Measurements from ENCODE around the gene LIX1. TPM values are rescaled to one million over a fixed set of nuclear protein-coding genes. Genes with fewer than 3 reads are reported as not detected.

Gene LIX1
- total RNA-seq, 1 donor from 2014 or later = 0.59 TPM

DNA sequence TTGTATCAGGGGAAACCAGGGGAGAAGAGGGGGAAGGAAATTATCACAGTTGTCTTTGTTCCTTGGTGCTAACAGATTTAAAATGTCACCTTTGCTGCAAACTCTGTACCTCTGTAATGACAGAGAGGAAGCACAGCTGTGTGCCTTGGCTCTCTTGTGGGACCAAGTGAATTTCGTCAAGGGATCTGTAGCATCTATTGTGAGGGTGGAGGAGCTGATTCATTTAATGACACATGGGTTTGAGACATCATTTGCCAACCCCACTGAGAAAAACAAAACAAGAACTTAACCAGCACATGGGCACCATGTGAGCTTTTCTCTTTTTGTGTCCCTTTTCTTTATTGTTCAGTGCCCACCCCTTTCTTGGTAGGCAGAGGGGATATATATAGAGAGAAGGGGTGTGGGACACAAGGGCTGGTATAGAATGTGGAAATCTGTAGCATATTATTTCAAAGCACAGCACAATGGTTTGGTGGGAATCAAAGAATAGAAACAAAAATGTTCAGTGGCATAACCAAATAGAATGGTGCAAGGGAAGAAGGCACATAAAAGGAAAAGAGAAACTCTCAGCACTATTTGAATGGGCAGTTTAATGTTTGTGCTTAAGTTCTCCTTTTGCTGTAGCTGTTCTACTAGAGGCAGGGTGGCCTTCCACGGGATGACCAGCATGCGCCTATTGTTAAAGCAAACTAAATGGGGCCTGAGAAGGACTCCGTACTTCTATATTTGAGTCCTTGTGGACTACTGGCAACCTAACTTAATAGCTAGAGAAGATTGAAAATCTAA lies 63.3 kb downstream of the LIX1 start:
- Histone ChIP-seq H3K4me3 (ENCODE audit: insufficient read depth, low read depth, low read length) (no peak overlapping the region), H3K27ac (ENCODE audit: low read depth, low read length) (no peak overlapping the region), H3K27me3 (ENCODE audit: insufficient read depth, low read length) (no peaks in the 10 kb centered on the region), H4K20me1 (ENCODE audit: insufficient read depth, low read length) (no peaks in the 10 kb centered on the region), H3K36me3 (ENCODE audit: insufficient read depth, low read length) (no peaks in the 10 kb centered on the region), H3K79me2 (ENCODE audit: insufficient read depth, low read length) (no peaks in the 10 kb centered on the region), H3K9ac (ENCODE audit: low read length) (no peak overlapping the region), H2AFZ (ENCODE audit: low read depth, low read length) (no peak overlapping the region), H3K4me1 (ENCODE audit: insufficient read depth, low read length) (no peaks in the 10 kb centered on the region), H3K4me2 (ENCODE audit: low read length) (no peak overlapping the region), H3K9me3 (ENCODE audit: insufficient read depth, low read depth, low read length) (no peaks in the 10 kb centered on the region)
- Mint-ChIP-seq H3K27me3 (ENCODE audit: low read depth, unreplicated experiment) (no peaks in the 10 kb centered on the region), H3K36me3 (ENCODE audit: low read depth, unreplicated experiment) (no peaks in the 10 kb centered on the region), H3K4me1 (ENCODE audit: low read depth, unreplicated experiment) (peaks cover 2% of the 10 kb centered on the region), H3K9me3 (ENCODE audit: unreplicated experiment) (no peaks in the 10 kb centered on the region), H3K4me3 (ENCODE audit: unreplicated experiment) (no peak overlapping the region), H3K27ac (ENCODE audit: unreplicated experiment) (no peak overlapping the region)
- TF ChIP-seq, protein P1, sequence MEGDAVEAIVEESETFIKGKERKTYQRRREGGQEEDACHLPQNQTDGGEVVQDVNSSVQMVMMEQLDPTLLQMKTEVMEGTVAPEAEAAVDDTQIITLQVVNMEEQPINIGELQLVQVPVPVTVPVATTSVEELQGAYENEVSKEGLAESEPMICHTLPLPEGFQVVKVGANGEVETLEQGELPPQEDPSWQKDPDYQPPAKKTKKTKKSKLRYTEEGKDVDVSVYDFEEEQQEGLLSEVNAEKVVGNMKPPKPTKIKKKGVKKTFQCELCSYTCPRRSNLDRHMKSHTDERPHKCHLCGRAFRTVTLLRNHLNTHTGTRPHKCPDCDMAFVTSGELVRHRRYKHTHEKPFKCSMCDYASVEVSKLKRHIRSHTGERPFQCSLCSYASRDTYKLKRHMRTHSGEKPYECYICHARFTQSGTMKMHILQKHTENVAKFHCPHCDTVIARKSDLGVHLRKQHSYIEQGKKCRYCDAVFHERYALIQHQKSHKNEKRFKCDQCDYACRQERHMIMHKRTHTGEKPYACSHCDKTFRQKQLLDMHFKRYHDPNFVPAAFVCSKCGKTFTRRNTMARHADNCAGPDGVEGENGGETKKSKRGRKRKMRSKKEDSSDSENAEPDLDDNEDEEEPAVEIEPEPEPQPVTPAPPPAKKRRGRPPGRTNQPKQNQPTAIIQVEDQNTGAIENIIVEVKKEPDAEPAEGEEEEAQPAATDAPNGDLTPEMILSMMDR (IDR thresholded peaks at IDR 0.05; ENCODE audit: insufficient read depth, low read depth, low read length) = no peak
- TF ChIP-seq EZH2 (IDR thresholded peaks at IDR 0.05; ENCODE audit: insufficient read depth, low read length) = no peak
- no peak for FAIRE-seq
- DNase-seq (ENCODE audit: low read depth) = no peak

DNA sequence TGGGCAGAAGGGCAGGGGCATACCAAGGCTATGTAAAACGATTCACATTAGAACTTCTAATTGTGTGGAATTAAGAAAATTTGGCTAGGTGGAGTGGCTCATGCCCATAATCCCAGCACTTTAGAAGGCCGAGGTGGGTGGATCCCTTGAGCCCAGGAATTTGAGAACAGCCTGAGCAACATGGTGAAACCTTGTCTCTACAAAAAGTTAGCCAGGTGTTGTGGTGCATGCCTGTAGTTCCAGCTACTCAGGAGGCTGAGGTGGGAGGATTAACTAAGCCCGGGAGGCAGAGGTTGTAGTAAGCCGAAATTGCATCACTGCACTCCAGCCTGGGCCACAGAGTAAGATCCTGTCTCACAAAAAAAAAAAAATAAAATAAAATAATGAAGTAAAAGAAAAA lies 65.2 kb downstream of the LIX1 start:
- Mint-ChIP-seq H3K27ac (ENCODE audit: unreplicated experiment) (no peak overlapping the region), H3K4me3 (ENCODE audit: unreplicated experiment) (no peak overlapping the region), H3K9me3 (ENCODE audit: unreplicated experiment) (no peaks in the 10 kb centered on the region), H3K27me3 (ENCODE audit: low read depth, unreplicated experiment) (peaks cover 4% of the 10 kb centered on the region), H3K4me1 (ENCODE audit: low read depth, unreplicated experiment) (peaks cover 2% of the 10 kb centered on the region), H3K36me3 (ENCODE audit: low read depth, unreplicated experiment) (no peaks in the 10 kb centered on the region)
- Histone ChIP-seq H2AFZ (ENCODE audit: low read depth, low read length) (no peak overlapping the region), H3K36me3 (ENCODE audit: insufficient read depth, low read length) (no peaks in the 10 kb centered on the region), H3K4me3 (ENCODE audit: insufficient read depth, low read depth, low read length) (no peak overlapping the region), H3K27me3 (ENCODE audit: insufficient read depth, low read length) (no peaks in the 10 kb centered on the region), H4K20me1 (ENCODE audit: insufficient read depth, low read length) (no peaks in the 10 kb centered on the region), H3K4me2 (ENCODE audit: low read length) (no peak overlapping the region), H3K79me2 (ENCODE audit: insufficient read depth, low read length) (no peaks in the 10 kb centered on the region), H3K27ac (ENCODE audit: low read depth, low read length) (no peak overlapping the region), H3K4me1 (ENCODE audit: insufficient read depth, low read length) (no peaks in the 10 kb centered on the region), H3K9me3 (ENCODE audit: insufficient read depth, low read depth, low read length) (no peaks in the 10 kb centered on the region), H3K9ac (ENCODE audit: low read length) (no peak overlapping the region)
- TF ChIP-seq, protein P1 (IDR thresholded peaks at IDR 0.05; ENCODE audit: insufficient read depth, low read depth, low read length) = no peak
- DNase-seq (ENCODE audit: low read depth) (no peak), FAIRE-seq (no peak)

GRCh38 chr5:97076098-97076497 lies 66.3 kb downstream of the LIX1 start:
- Mint-ChIP-seq H3K9me3 (ENCODE audit: unreplicated experiment) (no peaks in the 10 kb centered on the region), H3K27ac (ENCODE audit: unreplicated experiment) (no peak overlapping the region), H3K4me3 (ENCODE audit: unreplicated experiment) (no peak overlapping the region), H3K4me1 (ENCODE audit: low read depth, unreplicated experiment) (peaks cover 2% of the 10 kb centered on the region), H3K27me3 (ENCODE audit: low read depth, unreplicated experiment) (peaks cover 4% of the 10 kb centered on the region), H3K36me3 (ENCODE audit: low read depth, unreplicated experiment) (no peaks in the 10 kb centered on the region)
- Histone ChIP-seq H3K9ac (ENCODE audit: low read length) (no peak overlapping the region), H3K9me3 (ENCODE audit: insufficient read depth, low read depth, low read length) (no peaks in the 10 kb centered on the region), H3K27ac (ENCODE audit: low read depth, low read length) (no peak overlapping the region), H2AFZ (ENCODE audit: low read depth, low read length) (no peak overlapping the region), H3K4me1 (ENCODE audit: insufficient read depth, low read length) (no peaks in the 10 kb centered on the region), H3K36me3 (ENCODE audit: insufficient read depth, low read length) (no peaks in the 10 kb centered on the region), H3K27me3 (ENCODE audit: insufficient read depth, low read length) (no peaks in the 10 kb centered on the region), H3K4me3 (ENCODE audit: insufficient read depth, low read depth, low read length) (no peak overlapping the region), H4K20me1 (ENCODE audit: insufficient read depth, low read length) (no peaks in the 10 kb centered on the region), H3K79me2 (ENCODE audit: insufficient read depth, low read length) (no peaks in the 10 kb centered on the region), H3K4me2 (ENCODE audit: low read length) (no peak overlapping the region)
- DNase-seq (ENCODE audit: low read depth) (no peak), FAIRE-seq (no peak)
- no peak for TF ChIP-seq EZH2 (IDR thresholded peaks at IDR 0.05; ENCODE audit: insufficient read depth, low read length)
- TF ChIP-seq, protein P1 (IDR thresholded peaks at IDR 0.05; ENCODE audit: insufficient read depth, low read depth, low read length) = no peak

All from astrocyte (in vitro differentiated cells and primary cell).